Left forelimb (tissue), 1 donor: ENCODE results near the gene ADRM1.

ENCODE experiments used
- DNase-seq: peaks from one replicate; pipeline ENCODE4 v3.0.0-alpha.2; 2018; ENCODE audit warnings: low spot score

Gene ADRM1

DNA sequence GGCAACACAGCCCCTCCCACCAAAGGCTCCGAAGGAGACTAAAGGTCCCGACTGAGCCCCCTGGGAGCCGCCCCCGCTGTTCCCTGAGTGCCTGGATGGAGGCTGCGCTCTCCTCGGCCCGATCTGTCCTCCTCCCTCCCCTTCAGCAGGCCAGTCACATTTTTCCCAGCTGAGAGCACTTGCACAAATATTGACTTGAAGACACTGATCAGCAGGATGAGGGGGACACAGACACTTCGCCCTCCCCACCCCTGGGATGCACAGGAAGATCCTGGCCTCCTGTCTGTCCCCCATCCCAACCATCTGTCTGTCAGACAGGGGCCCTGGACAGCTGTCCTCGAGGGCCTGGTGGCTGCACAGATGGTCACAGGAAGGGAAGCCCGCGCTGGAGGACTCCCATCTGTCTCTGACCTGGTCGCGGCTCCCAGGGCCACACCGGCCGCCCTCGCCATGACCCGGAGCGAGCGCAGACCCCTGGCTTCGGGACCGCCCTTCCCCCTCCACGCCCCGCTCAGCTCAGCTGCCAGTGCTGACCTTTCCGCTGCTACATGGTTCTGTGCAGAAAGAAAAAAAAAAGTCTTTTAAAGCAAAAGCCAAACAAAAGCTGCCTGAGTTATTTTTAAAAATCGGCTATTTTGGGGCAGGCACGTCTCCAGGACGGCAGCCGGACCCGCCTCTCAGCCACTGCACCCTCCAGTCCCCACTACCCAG is 53.2 kb downstream of the ADRM1 start:
- DNase-seq = no peak

- no peak for DNase-seq
Measured at GRCh38 chr20:62356589-62357186, 53.9 kb downstream of the ADRM1 start.

DNA sequence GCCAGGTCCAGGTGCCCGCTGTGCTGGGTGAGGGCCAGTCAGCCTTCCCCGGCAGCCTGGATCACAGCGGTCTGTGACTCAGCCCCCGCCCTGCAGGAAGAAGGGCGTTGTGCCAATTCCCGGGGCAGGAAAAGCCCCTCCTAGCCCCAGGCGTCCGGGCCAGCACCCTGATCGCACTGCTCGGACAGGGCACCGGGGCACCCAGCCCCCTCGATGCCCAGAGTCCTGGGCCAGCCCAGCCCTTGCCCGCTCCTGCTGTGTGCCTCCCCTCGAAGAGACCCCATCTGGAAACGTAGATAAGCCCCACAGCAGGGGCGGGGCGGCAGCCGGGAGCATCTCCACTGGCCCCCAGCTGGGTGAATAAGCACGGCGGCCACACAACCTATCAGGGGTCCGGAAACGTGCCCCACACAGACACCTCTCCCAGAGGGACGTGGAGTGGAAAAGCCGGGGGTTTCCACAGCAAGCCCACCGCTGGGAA is 54.4 kb downstream of the ADRM1 start:
- no peak for DNase-seq

- DNase-seq = no peak
Measured at GRCh38 chr20:62357681-62358080, 54.9 kb downstream of the ADRM1 start.
